Eye (tissue), 1 donor: ENCODE measurements around the gene S100A12.
"Not testable (repeated sequence)": the region's sequence is repeated elsewhere in the genome, so short reads cannot be mapped to it uniquely, and the experiment has no call there.

Experiments
- DNase-seq: peaks from one replicate; pipeline ENCODE4 v3.0.0-alpha.2; 2015

The S100A12 gene

GRCh38 chr1:153375511-153375910, at the start of gene S100A12:
TSS of gene S100A12 (minus strand) at chr1:153375621. CDS start at chr1:153374592, 1,029 bp downstream.
- no peak for DNase-seq

GRCh38 chr1:153422450-153423068, 47.1 kb upstream of the S100A12 start:
- DNase-seq: peak; percentile 93

GRCh38 chr1:153420306-153420705, 44.9 kb upstream of the S100A12 start:
- no peak for DNase-seq

GRCh38 chr1:153419436-153419793, 44.0 kb upstream of the S100A12 start:
- not testable (repeated sequence) for DNase-seq

GRCh38 chr1:153418758-153419435, 43.5 kb upstream of the S100A12 start:
- DNase-seq: not testable (repeated sequence)

- no peak for DNase-seq
These were observed 41.9 kb upstream of the S100A12 start for GRCh38 chr1:153417136-153417888.

GRCh38 chr1:153415850-153416570, 40.6 kb upstream of the S100A12 start, which contains the start of gene S100A7A:
TSS of gene S100A7A (plus strand) at chr1:153416520. CDS start at chr1:153418083, 1,563 bp downstream.
- DNase-seq: no peak

- DNase-seq: not testable (repeated sequence)
These were observed 38.5 kb upstream of the S100A12 start for GRCh38 chr1:153413961-153414360.

- DNase-seq: not testable (repeated sequence)
These were observed 31.9 kb upstream of the S100A12 start for GRCh38 chr1:153407274-153407673.

- DNase-seq: not testable (repeated sequence)
These were observed 30.6 kb upstream of the S100A12 start for GRCh38 chr1:153405825-153406599.

- no peak for DNase-seq
These were observed 29.3 kb upstream of the S100A12 start for GRCh38 chr1:153404768-153405167.

- DNase-seq: peak; percentile 17
These were observed 28.7 kb upstream of the S100A12 start for GRCh38 chr1:153404086-153404635.

- DNase-seq: no peak
These were observed 28.1 kb upstream of the S100A12 start for GRCh38 chr1:153403421-153404085.

GRCh38 chr1:153402226-153402625, 26.8 kb upstream of the S100A12 start:
- DNase-seq: no peak

- DNase-seq: no peak
These were observed 26.0 kb upstream of the S100A12 start for GRCh38 chr1:153401461-153401860.

GRCh38 chr1:153400244-153400643, 24.8 kb upstream of the S100A12 start:
- no peak for DNase-seq

GRCh38 chr1:153399401-153400055, 24.1 kb upstream of the S100A12 start:
- DNase-seq: no peak

- DNase-seq: no peak
These were observed 22.7 kb upstream of the S100A12 start for GRCh38 chr1:153397924-153398651.

- DNase-seq: no peak
These were observed 21.9 kb upstream of the S100A12 start for GRCh38 chr1:153397051-153397923.
